SHP77 (cell line): Measurements from ENCODE around the gene CRACR2B.

ENCODE experiments used
- DNase-seq, 2 experiments: peaks; one replicate each; lab custom pipeline; 2025; lab: John Stamatoyannopoulos, UW

The CRACR2B gene

GRCh38 chr11:827897-828192, at the start of gene CRACR2B:
Gene CRACR2B (plus strand): TSS chr11:827919. CDS start chr11:828608, 689 bp downstream.
- no peak for DNase-seq

DNA sequence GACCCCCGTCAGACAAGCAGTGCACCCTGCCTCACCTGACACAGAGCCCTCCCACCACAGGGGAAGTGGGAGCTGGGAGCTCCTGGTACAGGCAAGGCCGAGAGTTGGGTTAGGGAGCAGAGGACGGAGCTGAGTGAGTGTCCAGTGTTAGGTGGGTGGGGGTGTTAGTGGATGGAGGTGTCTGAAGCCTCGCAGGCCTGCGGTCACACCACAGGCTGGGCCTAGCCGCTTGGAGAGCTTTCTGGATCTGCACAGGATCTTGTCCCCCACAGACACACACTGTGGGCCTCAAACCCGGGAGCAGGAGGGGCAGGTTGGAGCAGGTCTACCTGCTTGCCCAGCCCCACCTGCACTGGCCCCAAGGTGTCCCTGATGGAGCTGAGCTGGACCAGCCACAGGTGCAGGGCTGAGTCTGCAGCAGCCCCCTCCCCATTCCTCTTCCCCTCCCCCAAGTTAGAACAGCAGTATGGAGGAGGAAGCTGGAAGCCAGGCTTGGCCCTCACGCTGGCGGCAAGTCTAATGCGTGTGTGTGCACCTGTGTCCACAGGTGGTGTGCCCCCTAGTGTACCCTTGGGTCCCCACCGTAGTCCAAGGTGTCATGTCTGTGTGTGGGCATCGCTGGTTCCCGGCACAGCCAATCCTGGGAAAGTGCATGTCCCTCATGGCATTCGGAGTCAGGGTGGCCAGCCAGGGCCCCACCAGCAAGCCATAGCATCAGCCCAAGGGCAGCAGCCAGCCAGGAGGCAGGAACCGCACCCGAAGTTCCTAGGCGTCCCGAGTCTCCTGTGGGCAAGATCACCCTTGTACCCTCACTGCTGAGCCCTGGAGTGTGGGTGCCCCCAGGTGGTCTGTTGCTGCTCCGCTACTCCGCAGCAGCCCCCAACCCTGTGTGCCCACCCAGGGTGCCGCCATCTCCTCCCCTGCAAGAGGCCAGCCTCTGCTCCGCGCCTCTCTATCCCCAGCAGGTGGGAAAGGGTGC, 48.5 kb upstream of the CRACR2B start:
- DNase-seq: no peak

- no peak for DNase-seq
Measured at GRCh38 chr11:779955-780532, 47.7 kb upstream of the CRACR2B start.

- DNase-seq: no peak
Measured at GRCh38 chr11:782264-783174, 45.2 kb upstream of the CRACR2B start.

GRCh38 chr11:783581-784015, 44.1 kb upstream of the CRACR2B start:
- DNase-seq: peak; percentile 57 to 66

- no peak for DNase-seq
Measured at GRCh38 chr11:786235-787083, 41.3 kb upstream of the CRACR2B start.

DNA sequence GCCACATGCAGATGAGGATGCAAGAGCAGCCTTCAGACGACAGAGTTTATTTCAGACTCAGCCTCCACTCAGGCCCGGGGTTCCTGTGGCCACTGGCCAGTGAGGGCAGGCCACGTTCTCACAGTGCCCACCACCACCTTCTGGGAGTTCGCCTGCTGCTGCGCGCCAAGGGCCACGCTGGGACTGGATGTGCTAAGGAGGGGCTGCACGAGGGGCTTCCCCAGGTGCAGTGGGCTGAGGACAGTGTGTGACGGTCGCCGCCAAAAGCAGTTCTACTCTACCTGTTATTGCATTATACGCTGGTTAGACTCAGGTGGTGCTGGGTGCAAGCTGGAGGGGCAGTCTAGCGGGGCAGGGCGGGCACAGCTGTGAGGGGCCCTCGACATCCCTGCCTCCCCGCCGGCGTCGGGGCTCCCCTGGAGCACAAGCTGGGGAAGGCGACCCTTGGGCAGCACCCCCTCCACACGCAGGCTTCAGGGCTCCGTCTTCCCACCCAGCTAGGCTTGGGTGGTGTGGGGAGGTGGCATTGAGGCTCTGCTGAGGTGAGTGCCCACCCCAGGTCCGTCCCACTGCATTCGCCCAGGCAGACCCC, 40.5 kb upstream of the CRACR2B start:
- no peak for DNase-seq

GRCh38 chr11:788009-788640, 39.6 kb upstream of the CRACR2B start:
- DNase-seq: no peak

- DNase-seq: no peak
Measured at GRCh38 chr11:788953-789940, 38.5 kb upstream of the CRACR2B start.

GRCh38 chr11:789943-790342, 37.8 kb upstream of the CRACR2B start, which contains the start of gene CEND1:
Gene CEND1 (minus strand): TSS chr11:790090. CDS start chr11:788576, 1,514 bp downstream.
- DNase-seq: no peak

DNA sequence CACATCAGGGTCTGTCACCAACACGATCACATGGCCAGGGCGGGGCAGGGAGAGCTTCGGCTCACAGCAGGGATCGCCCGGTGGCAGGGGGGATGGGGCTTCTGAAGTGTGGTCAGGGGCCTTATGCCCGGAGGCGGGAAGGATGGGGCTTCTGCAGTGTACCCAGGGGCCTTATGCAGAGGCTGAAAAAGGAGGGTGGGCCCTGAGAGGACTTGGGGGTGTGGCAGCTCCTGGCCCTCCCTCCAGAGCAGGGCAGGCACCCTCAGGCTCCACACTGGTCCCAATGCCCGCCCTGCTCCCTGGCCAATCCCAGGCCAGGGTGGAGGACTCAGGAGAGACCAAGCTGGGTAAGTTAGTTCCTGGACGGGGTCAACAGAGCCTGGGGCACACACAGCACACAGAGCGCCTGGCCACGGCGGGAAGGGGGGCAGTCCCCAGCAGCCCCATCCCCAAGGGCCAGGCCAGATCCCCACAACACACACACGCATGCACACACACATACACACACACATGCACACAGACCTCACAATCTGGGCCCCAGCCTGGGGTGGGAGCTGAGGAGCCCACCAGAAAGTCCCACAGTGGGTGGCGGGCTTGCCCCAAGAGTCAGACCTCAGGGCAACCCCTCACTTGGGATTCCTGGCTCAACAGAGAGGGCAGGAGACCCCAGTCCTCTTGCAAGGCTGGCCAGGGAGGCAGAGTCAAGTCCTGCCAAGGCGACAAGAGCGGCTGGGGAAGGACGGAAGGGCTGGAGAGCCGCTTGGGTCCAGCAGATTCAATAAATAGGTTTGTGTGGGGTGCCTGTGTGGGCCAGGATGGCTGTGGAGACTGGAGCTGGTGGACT, 36.8 kb upstream of the CRACR2B start:
- no peak for DNase-seq

DNA sequence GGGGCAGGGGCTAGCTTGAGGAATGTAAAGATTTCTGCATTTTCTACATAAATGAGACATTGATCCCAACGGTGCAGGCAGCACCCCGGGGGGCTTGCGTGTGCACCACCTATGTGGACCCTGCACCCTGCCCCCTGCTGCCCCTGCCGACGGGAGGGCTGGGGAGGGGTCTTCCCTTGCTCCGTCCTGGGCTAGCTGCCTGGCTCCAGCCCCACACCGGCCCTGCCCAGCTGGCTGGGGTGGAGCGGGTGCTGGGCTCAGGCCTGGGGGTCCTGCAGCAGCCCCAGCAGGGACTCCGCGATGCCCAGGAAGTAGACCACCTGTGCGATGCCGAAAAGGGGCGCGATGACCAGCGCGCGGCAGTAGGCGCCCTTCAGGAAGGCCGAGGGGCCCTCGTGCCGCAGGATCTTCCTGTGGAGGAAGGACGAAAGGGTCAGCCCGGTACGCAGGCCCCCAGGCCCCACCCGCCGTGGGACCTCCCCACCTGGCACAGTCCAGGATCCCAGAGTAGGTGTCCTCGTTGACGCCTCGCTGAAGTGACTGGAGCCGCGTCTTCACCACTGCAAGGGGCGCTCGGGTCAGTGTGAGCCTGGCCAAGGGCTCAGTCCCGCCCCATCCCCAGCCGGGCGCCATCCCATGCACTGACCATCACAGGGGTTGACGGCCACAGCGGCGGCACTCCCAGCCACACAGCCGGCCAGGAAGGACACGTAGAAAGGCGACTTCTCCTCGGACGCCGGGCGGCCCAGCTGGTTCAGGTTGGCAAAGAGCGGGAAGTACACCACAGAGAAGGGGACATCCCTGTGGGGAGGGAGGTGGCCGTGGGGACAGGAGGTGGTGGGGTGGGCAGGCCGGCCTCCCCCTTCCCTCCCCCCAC, 35.8 kb upstream of the CRACR2B start:
- no peak for DNase-seq

- no peak for DNase-seq
Measured at GRCh38 chr11:792535-792821, 35.2 kb upstream of the CRACR2B start.

DNA sequence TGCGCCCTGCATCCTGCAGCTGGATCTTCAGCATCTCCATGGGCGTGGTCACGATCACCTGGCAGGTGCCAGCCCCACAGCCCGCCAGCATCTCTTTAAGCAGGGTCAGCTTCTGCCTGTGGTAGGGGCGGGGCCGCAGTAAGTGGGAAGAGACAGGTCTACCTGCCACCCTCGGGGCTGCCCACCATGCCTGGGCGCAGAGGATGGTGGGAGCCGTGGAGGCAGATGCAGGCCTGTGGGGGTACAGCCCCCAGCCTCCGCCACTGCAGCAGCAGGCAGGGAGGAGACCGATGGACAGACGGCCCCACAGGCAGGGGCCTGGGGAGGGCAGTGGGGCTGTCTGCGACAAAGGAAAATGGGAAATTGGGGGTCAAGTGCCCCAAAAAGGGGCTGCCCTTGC, 34.8 kb upstream of the CRACR2B start:
- no peak for DNase-seq

GRCh38 chr11:793556-793955, 34.2 kb upstream of the CRACR2B start:
- DNase-seq: no peak

DNA sequence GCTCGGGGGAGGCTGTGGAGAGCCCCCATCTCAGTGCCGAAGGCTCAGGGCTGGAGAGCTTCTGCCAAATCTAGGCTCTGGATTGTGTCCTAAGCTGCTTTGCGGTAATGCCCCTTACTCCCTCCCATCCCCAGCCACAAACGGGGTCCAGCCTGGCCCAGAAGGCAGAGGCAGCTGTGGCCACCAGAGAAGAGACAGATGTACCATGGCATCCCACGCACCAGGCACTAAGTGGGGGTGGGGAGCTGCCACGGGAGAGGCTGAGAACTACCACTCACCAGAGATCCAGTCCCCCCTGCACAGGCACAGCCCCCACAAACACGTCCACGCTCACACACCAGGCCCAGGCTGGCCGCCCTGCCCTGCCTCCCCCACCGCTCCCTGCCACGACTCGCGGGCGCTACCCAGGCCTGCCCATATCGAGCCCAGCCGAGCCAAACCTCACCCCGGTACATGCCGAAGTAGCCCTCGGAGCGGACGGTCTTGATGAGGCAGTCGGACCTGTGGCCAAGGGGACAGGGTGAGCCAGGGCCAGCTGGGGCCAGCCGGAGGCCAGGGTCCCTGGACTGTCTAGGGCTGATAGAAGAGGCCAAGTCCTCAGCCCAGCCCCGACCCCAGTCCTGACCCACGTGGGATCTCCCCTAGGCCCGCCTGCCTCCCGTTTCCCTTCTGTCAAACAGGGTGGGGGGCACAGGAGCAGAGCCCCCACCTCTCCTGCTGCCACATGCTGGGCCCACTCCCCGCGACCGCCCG, 33.5 kb upstream of the CRACR2B start:
- DNase-seq: no peak
